ENCODE results near the gene CENPX. TPM values are rescaled to one million over a fixed set of nuclear protein-coding genes. Genes with fewer than 3 reads are reported as not detected.

CENPX gene
- total and polyA plus RNA-seq, 2 of the 13 experiments (the other 11 are each of a cell fraction or from before 2014, with no cell fraction given): 92.7 to 170 TPM

- 0 out of 2 replicates have a peak, but pooled peaks have one; percentile 26 for TF ChIP-seq ZBTB39 (CRISPR knock-in tag; IDR thresholded peaks at IDR 0.05)
- peak; percentile 30; the same call in 1 of the 2 replicates for TF ChIP-seq ZNF441 (CRISPR knock-in tag; IDR thresholded peaks at IDR 0.05; ENCODE audit: borderline replicate concordance)
- TF ChIP-seq ZNF710 (CRISPR knock-in tag; IDR thresholded peaks at IDR 0.05; ENCODE audit: borderline replicate concordance): peak; percentile 78; the same call in 1 of the 2 replicates
- peak; percentile 70; the same call in 1 of the 2 replicates for TF ChIP-seq ZNF776 (CRISPR knock-in tag; IDR thresholded peaks at IDR 0.05)
- TF ChIP-seq PRDM15 (CRISPR knock-in tag; IDR thresholded peaks at IDR 0.05): peak; percentile 81
- TF ChIP-seq HMG20A (CRISPR knock-in tag; IDR thresholded peaks at IDR 0.05; ENCODE audit: borderline replicate concordance): no peak
- TF ChIP-seq NKX3-1 (CRISPR knock-in tag; IDR thresholded peaks at IDR 0.05): peak; percentile 69; the same call in 1 of the 2 replicates
- TF ChIP-seq LRRFIP1 (CRISPR knock-in tag; conservative IDR thresholded peaks at IDR 0.05): no peak
- peak; percentile 91 for TF ChIP-seq HNRNPK (IDR thresholded peaks at IDR 0.05; ENCODE audit: low read depth, low read length, poor library complexity, severe bottlenecking)
- no peak for TF ChIP-seq ZNF512 (CRISPR knock-in tag; IDR thresholded peaks at IDR 0.05)
- peak; percentile 68; the same call in 1 of the 2 replicates for TF ChIP-seq ZNF101 (CRISPR knock-in tag; IDR thresholded peaks at IDR 0.05; ENCODE audit: borderline replicate concordance, low read depth)
- TF ChIP-seq ZSCAN25 (CRISPR knock-in tag; IDR thresholded peaks at IDR 0.05): peak; percentile 15; the same call in 1 of the 2 replicates
- no peak; the same call in 1 of the 2 replicates for TF ChIP-seq ZNF33B (CRISPR knock-in tag; IDR thresholded peaks at IDR 0.05)
- no peak; the same call in 1 of the 2 replicates for TF ChIP-seq MAF1 (CRISPR knock-in tag; IDR thresholded peaks at IDR 0.05; ENCODE audit: borderline replicate concordance)
Observed at GRCh38 chr17:82022310-82022980, at the start of gene CENPX (continued).

Measured in HepG2 (cell line).